PFSK-1 (cell line): ENCODE measurements around the gene C22orf23.

Experiments
- FOXP2 ChIP-seq: optimal IDR thresholded peaks from 2 replicates; pipeline ENCODE3; 2011; ENCODE audit warnings: borderline replicate concordance, control low read depth, inconsistent platforms; ENCODE audit not compliant: insufficient read depth; ENCODE audit errors: extremely low read length, extremely low read depth
- POLR2AphosphoS5 ChIP-seq: IDR thresholded peaks from 2 replicates; pipeline ENCODE4 v1.6.1; 2012; ENCODE audit warnings: low read depth, mild to moderate bottlenecking, control low read depth, low read length, moderate library complexity
- REST ChIP-seq, 2 experiments: IDR thresholded peaks; 2 replicates each; pipeline versions ENCODE4 v1.6.1 to v1.8.0; 2011 to 2012; ENCODE audit warnings: low read depth in 2 of 2, low read length in 2 of 2, control low read depth in 1 of 2, inconsistent platforms in 1 of 2, mild to moderate bottlenecking in 1 of 2, moderate library complexity in 1 of 2; ENCODE audit not compliant: insufficient read depth in 1 of 2
- SIN3A ChIP-seq: IDR thresholded peaks from 2 replicates; pipeline ENCODE4 v1.6.1; 2012; ENCODE audit warnings: mild to moderate bottlenecking, low read length, moderate library complexity, borderline replicate concordance; ENCODE audit not compliant: insufficient read depth
- TAF1 ChIP-seq: IDR thresholded peaks from 2 replicates; pipeline ENCODE4 v1.6.1; 2012; ENCODE audit warnings: low read length, control low read depth, borderline replicate concordance; ENCODE audit not compliant: insufficient read depth

The C22orf23 gene

GRCh38 chr22:37981282-37982011, 28.0 kb upstream of the C22orf23 start:
- no peak for TF ChIP-seq POLR2AphosphoS5
- no peak for TF ChIP-seq FOXP2
- TF ChIP-seq SIN3A, result no peak
- TF ChIP-seq REST (IDR thresholded peaks at IDR 0.05; ENCODE audit: insufficient read depth in 1 of 2, low read depth in 2 of 2, low read length in 2 of 2), result no peak
- no peak for TF ChIP-seq TAF1

- TF ChIP-seq SIN3A (no peak), TAF1 (no peak)
These were observed 26.4 kb upstream of the C22orf23 start for GRCh38 chr22:37979782-37980181.

GRCh38 chr22:37976547-37976946, 23.1 kb upstream of the C22orf23 start:
- TF ChIP-seq REST (IDR thresholded peaks at IDR 0.05; ENCODE audit: insufficient read depth in 1 of 2, low read depth in 2 of 2, low read length in 2 of 2) (no peak), POLR2AphosphoS5 (no peak), SIN3A (no peak), TAF1 (no peak), FOXP2 (no peak)

GRCh38 chr22:37975153-37975552, 21.8 kb upstream of the C22orf23 start:
- TF ChIP-seq POLR2AphosphoS5 (no peak), TAF1 (no peak), SIN3A (no peak), REST (IDR thresholded peaks at IDR 0.05; ENCODE audit: insufficient read depth in 1 of 2, low read depth in 2 of 2, low read length in 2 of 2) (no peak), FOXP2 (no peak)

- TF ChIP-seq SIN3A (no peak), POLR2AphosphoS5 (no peak), FOXP2 (no peak), REST (IDR thresholded peaks at IDR 0.05; ENCODE audit: insufficient read depth in 1 of 2, low read depth in 2 of 2, low read length in 2 of 2) (no peak), TAF1 (no peak)
These were observed 20.1 kb upstream of the C22orf23 start for GRCh38 chr22:37973271-37974170.
